DMS153 treated with DMSO at 0.1 percent for 48 hours (cell line): ENCODE data around the gene FCGR3A.
"Not testable (repeated sequence)": the region's sequence is repeated elsewhere in the genome, so short reads cannot be mapped to it uniquely, and the experiment has no call there.

Experiments
- DNase-seq: peaks from one replicate; lab custom pipeline; 2025; ENCODE audit not compliant: unreplicated experiment; lab: John Stamatoyannopoulos, UW

FCGR3A gene

GRCh38 chr1:161557506-161558450, 8.2 kb upstream of the FCGR3A start:
- not testable (repeated sequence) for DNase-seq

- DNase-seq, result not testable (repeated sequence)
These were observed 7.4 kb upstream of the FCGR3A start for GRCh38 chr1:161556990-161557389.

GRCh38 chr1:161556143-161556542, 6.5 kb upstream of the FCGR3A start:
- not testable (repeated sequence) for DNase-seq

- DNase-seq, result not testable (repeated sequence)
These were observed 5.3 kb upstream of the FCGR3A start for GRCh38 chr1:161554815-161555417.

GRCh38 chr1:161554340-161554739, 4.7 kb upstream of the FCGR3A start:
- not testable (repeated sequence) for DNase-seq

GRCh38 chr1:161553631-161554030, 4.0 kb upstream of the FCGR3A start:
- not testable (repeated sequence) for DNase-seq

GRCh38 chr1:161550942-161551341, 1.3 kb upstream of the FCGR3A start:
- not testable (repeated sequence) for DNase-seq

- not testable (repeated sequence) for DNase-seq
These were observed 740 bp downstream of the FCGR3A start for GRCh38 chr1:161548749-161549406.

GRCh38 chr1:161547995-161548741, 1.4 kb downstream of the FCGR3A start:
- not testable (repeated sequence) for DNase-seq

- not testable (repeated sequence) for DNase-seq
These were observed 4.5 kb downstream of the FCGR3A start for GRCh38 chr1:161545005-161545731.

- DNase-seq, result not testable (repeated sequence)
These were observed 6.5 kb downstream of the FCGR3A start for GRCh38 chr1:161543125-161543524.

GRCh38 chr1:161542091-161542559, 7.5 kb downstream of the FCGR3A start:
- DNase-seq, result not testable (repeated sequence)

GRCh38 chr1:161540570-161540960, 9.1 kb downstream of the FCGR3A start:
- not testable (repeated sequence) for DNase-seq

- peak; percentile 61 for DNase-seq
These were observed 9.7 kb downstream of the FCGR3A start for GRCh38 chr1:161539731-161540569.

- not testable (repeated sequence) for DNase-seq
These were observed 10.6 kb downstream of the FCGR3A start for GRCh38 chr1:161538925-161539479.

- not testable (repeated sequence) for DNase-seq
These were observed 12.4 kb downstream of the FCGR3A start for GRCh38 chr1:161537068-161537669.

GRCh38 chr1:161532644-161533567, 16.7 kb downstream of the FCGR3A start:
- DNase-seq, result not testable (repeated sequence)
